ENCODE results near the gene SLX4IP. TPM values are rescaled to one million over a fixed set of nuclear protein-coding genes. Genes with fewer than 3 reads are reported as not detected.

The SLX4IP gene
- total RNA-seq, 1 experiment from 2014 or later, result 11.1 TPM

DNA sequence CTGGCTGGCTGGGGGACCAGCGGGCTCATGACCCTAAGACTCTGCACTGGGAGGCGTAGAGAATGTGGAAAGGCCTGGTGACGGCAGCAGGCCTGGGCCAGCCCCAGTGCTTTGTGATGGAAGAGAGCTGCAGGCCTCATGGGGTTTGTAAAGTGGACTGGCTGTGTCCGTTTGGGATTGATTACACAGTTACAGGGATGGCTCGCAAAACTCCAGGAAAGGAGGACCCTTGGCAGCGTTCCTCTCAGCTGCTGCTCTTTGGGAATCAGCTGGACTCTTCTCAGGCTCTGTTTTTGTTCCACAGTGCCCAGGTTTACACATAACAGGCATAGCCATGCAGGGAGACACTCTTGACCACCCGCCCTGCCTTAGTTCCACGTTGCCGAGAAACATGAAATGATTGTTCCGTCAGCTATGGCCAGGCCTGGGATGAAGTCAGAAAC is 89.0 kb downstream of the SLX4IP start:
- peak; percentile 16; the same call in 1 of the 2 replicates for ATAC-seq
- H2AFZ ChIP-seq (ENCODE audit: low read depth, low read length, poor library complexity, severe bottlenecking), result no peak overlapping the region
- H3K9me3 ChIP-seq (ENCODE audit: control insufficient read depth in 1 of 2, insufficient read depth in 1 of 2, low read depth in 1 of 2, low read length in 2 of 2), result no peaks in the 10 kb centered on the region
- intact Hi-C loops (cut with micrococcal nuclease), result no loop called here
- no peak overlapping the region for H3K4me3 ChIP-seq (replicated peaks in 1 of 2; ENCODE audit: low read depth in 1 of 2, low read length in 2 of 2)
- H3K4me2 ChIP-seq (ENCODE audit: low read length), result peak overlapping the region; percentile 41
- H3K27ac ChIP-seq (ENCODE audit: low read depth, low read length), result peak overlapping the region; percentile 39
- no peaks in the 10 kb centered on the region for H3K79me2 ChIP-seq (ENCODE audit: insufficient read depth, low read length)
- POLR2A ChIA-PET, result interaction anchor here (1.0 kb wide), 1 partner anchor 11 kb away, joined by 4 read pairs; no protein-coding TSS in a partner anchor
- H3K27me3 ChIP-seq (ENCODE audit: insufficient read depth, low read length), result no peaks in the 10 kb centered on the region
- no TSS peak for BruUV-seq (replicated peaks)
- RAD21 ChIA-PET (ENCODE audit: low non-redundant PET in 1 of 2, low total read pairs in 2 of 2, uncharacterized antibody in 2 of 2, unreplicated experiment in 2 of 2), result no interaction called here
- H3K4me1 ChIP-seq (ENCODE audit: control insufficient read depth in 1 of 2, insufficient read depth in 2 of 2, low read length in 2 of 2), result peaks cover 54 to 64% of the 10 kb centered on the region in 2 experiments
- CTCF ChIA-PET, result no interaction called here
- TF ChIP-seq ZFX (IDR thresholded peaks at IDR 0.05) (no peak), TCF7L2 (IDR thresholded peaks at IDR 0.05; ENCODE audit: borderline replicate concordance, extremely low read depth, insufficient read depth, insufficient read length) (no peak), ZNF274 (IDR thresholded peaks at IDR 0.05; ENCODE audit: low read depth, low read length) (no peak), RAD21 (IDR thresholded peaks at IDR 0.05; ENCODE audit: low read depth) (no peak)
- TF ChIP-seq, protein P1, sequence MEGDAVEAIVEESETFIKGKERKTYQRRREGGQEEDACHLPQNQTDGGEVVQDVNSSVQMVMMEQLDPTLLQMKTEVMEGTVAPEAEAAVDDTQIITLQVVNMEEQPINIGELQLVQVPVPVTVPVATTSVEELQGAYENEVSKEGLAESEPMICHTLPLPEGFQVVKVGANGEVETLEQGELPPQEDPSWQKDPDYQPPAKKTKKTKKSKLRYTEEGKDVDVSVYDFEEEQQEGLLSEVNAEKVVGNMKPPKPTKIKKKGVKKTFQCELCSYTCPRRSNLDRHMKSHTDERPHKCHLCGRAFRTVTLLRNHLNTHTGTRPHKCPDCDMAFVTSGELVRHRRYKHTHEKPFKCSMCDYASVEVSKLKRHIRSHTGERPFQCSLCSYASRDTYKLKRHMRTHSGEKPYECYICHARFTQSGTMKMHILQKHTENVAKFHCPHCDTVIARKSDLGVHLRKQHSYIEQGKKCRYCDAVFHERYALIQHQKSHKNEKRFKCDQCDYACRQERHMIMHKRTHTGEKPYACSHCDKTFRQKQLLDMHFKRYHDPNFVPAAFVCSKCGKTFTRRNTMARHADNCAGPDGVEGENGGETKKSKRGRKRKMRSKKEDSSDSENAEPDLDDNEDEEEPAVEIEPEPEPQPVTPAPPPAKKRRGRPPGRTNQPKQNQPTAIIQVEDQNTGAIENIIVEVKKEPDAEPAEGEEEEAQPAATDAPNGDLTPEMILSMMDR (IDR thresholded peaks at IDR 0.05 in 2 of 3, conservative IDR thresholded peaks at IDR 0.05 in 1 of 3; ENCODE audit: borderline replicate concordance in 1 of 3, insufficient read depth in 1 of 3, low read depth in 2 of 3, low read length in 2 of 3), result no peak
- H3K9ac ChIP-seq (ENCODE audit: low read length), result no peak overlapping the region
- H3K36me3 ChIP-seq (ENCODE audit: control insufficient read depth in 1 of 2, insufficient read depth in 2 of 2, low read length in 2 of 2), result no peaks in the 10 kb centered on the region
- H4K20me1 ChIP-seq (ENCODE audit: insufficient read depth), result no peaks in the 10 kb centered on the region
- DNase-seq (ENCODE audit: low read depth, low spot score), result no peak
- no peaks in the 10 kb centered on the region for H3K9me2 ChIP-seq (ENCODE audit: insufficient read depth)

DNA sequence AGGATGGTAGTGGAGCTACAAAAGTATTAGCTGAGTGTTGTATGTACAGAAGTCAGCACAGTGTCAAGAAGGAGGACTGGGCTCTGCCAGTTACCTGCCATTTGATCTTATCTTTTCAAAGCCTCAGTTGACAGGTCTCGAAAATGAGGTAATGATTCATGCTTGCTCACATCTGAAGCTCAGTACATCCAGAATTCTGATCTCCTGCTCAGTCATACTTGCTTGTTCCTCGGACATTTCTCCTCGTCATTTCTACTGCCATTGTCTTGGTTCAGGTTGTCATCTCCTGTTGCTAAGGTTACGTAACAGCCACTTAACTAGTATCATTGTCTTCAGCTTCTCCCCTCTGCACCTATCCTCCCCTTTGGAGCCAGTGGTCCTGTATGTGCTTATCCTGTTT is 89.5 kb downstream of the SLX4IP start:
- Histone ChIP-seq H3K27me3 (ENCODE audit: insufficient read depth, low read length) (no peaks in the 10 kb centered on the region), H3K4me1 (ENCODE audit: control insufficient read depth in 1 of 2, insufficient read depth in 2 of 2, low read length in 2 of 2) (peaks cover 51 to 60% of the 10 kb centered on the region in 2 experiments), H3K36me3 (ENCODE audit: control insufficient read depth in 1 of 2, insufficient read depth in 2 of 2, low read length in 2 of 2) (no peaks in the 10 kb centered on the region), H3K79me2 (ENCODE audit: insufficient read depth, low read length) (no peaks in the 10 kb centered on the region), H3K9ac (ENCODE audit: low read length) (no peak overlapping the region), H4K20me1 (ENCODE audit: insufficient read depth) (no peaks in the 10 kb centered on the region), H2AFZ (ENCODE audit: low read depth, low read length, poor library complexity, severe bottlenecking) (no peak overlapping the region), H3K9me3 (ENCODE audit: control insufficient read depth in 1 of 2, insufficient read depth in 1 of 2, low read depth in 1 of 2, low read length in 2 of 2) (no peaks in the 10 kb centered on the region), H3K4me3 (replicated peaks in 1 of 2; ENCODE audit: low read depth in 1 of 2, low read length in 2 of 2) (no peak overlapping the region), H3K9me2 (ENCODE audit: insufficient read depth) (no peaks in the 10 kb centered on the region), H3K4me2 (ENCODE audit: low read length) (peak overlapping the region; percentile 41), H3K27ac (ENCODE audit: low read depth, low read length) (peak overlapping the region; percentile 39; the same call in 1 of the 2 replicates)
- CTCF ChIA-PET, result no interaction called here
- intact Hi-C loops (cut with micrococcal nuclease), result no loop called here
- BruUV-seq (replicated peaks), result no TSS peak
- ATAC-seq (peak; percentile 76), DNase-seq (ENCODE audit: low read depth, low spot score) (peak; percentile 79)
- POLR2A ChIA-PET, result interaction anchor here (1.0 kb wide), 1 partner anchor 12 kb away, joined by 4 read pairs; no protein-coding TSS in a partner anchor
- RAD21 ChIA-PET (ENCODE audit: low non-redundant PET in 1 of 2, low total read pairs in 2 of 2, uncharacterized antibody in 2 of 2, unreplicated experiment in 2 of 2), result no interaction called here
- TF ChIP-seq SP1 (IDR thresholded peaks at IDR 0.05; ENCODE audit: low read depth) (peak; percentile 46; the same call in 1 of the 2 replicates), ZFX (IDR thresholded peaks at IDR 0.05) (no peak), SIN3A (IDR thresholded peaks at IDR 0.05; ENCODE audit: low read depth) (peak; percentile 66; the same call in 1 of the 2 replicates), EZH2 (IDR thresholded peaks at IDR 0.05) (no peak), ZNF274 (IDR thresholded peaks at IDR 0.05; ENCODE audit: low read depth, low read length) (no peak), CBX3 (IDR thresholded peaks at IDR 0.05; ENCODE audit: low read depth) (peak; percentile 70), JUND (IDR thresholded peaks at IDR 0.05) (peak; percentile 55; the same call in 1 of the 2 replicates), ELF1 (IDR thresholded peaks at IDR 0.05; ENCODE audit: borderline replicate concordance, low read depth) (no peak)
- TF ChIP-seq, protein P1 (IDR thresholded peaks at IDR 0.05 in 2 of 3, conservative IDR thresholded peaks at IDR 0.05 in 1 of 3; ENCODE audit: borderline replicate concordance in 1 of 3, insufficient read depth in 1 of 3, low read depth in 2 of 3, low read length in 2 of 3), result no peak
- TF ChIP-seq, protein P2, sequence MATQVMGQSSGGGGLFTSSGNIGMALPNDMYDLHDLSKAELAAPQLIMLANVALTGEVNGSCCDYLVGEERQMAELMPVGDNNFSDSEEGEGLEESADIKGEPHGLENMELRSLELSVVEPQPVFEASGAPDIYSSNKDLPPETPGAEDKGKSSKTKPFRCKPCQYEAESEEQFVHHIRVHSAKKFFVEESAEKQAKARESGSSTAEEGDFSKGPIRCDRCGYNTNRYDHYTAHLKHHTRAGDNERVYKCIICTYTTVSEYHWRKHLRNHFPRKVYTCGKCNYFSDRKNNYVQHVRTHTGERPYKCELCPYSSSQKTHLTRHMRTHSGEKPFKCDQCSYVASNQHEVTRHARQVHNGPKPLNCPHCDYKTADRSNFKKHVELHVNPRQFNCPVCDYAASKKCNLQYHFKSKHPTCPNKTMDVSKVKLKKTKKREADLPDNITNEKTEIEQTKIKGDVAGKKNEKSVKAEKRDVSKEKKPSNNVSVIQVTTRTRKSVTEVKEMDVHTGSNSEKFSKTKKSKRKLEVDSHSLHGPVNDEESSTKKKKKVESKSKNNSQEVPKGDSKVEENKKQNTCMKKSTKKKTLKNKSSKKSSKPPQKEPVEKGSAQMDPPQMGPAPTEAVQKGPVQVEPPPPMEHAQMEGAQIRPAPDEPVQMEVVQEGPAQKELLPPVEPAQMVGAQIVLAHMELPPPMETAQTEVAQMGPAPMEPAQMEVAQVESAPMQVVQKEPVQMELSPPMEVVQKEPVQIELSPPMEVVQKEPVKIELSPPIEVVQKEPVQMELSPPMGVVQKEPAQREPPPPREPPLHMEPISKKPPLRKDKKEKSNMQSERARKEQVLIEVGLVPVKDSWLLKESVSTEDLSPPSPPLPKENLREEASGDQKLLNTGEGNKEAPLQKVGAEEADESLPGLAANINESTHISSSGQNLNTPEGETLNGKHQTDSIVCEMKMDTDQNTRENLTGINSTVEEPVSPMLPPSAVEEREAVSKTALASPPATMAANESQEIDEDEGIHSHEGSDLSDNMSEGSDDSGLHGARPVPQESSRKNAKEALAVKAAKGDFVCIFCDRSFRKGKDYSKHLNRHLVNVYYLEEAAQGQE (IDR thresholded peaks at IDR 0.05; ENCODE audit: low read depth), result no peak

Measured in HCT116 (cell line).